Parathyroid adenoma (tissue), 2 donors: ENCODE results near the gene FDXACB1.
"Not testable (repeated sequence)": the region's sequence is repeated elsewhere in the genome, so short reads cannot be mapped to it uniquely, and the experiment has no call there.

Experiments
- H2AFZ ChIP-seq: fragments of 300-600 bp; sonication (generic); one replicate; pipeline ENCODE4 v1.7.0; 2017; ENCODE audit warnings: antibody characterized with exemption, mild to moderate bottlenecking
- H3K27ac ChIP-seq: fragments of 300-600 bp; sonication (generic); one replicate; pipeline ENCODE4 v1.7.0; 2017
- H3K27me3 ChIP-seq: fragments of 300-600 bp; sonication (generic); one replicate; pipeline ENCODE4 v1.7.0; 2017; ENCODE audit warnings: low read length; ENCODE audit not compliant: control insufficient read depth, insufficient read depth
- H3K36me3 ChIP-seq: fragments of 300-600 bp; sonication (generic); one replicate; pipeline ENCODE4 v1.7.0; 2017; ENCODE audit warnings: low read length; ENCODE audit not compliant: control insufficient read depth, insufficient read depth
- H3K4me1 ChIP-seq: fragments of 300-600 bp; sonication (generic); one replicate; pipeline ENCODE4 v1.7.0; 2017; ENCODE audit warnings: control low read depth
- H3K4me2 ChIP-seq: fragments of 300-600 bp; sonication (generic); one replicate; pipeline ENCODE4 v1.7.0; 2017; ENCODE audit warnings: low read length
- H3K4me3 ChIP-seq: fragments of 300-600 bp; sonication (generic); one replicate; pipeline ENCODE4 v1.7.0; 2017; ENCODE audit warnings: low read depth, low read length
- H3K79me2 ChIP-seq: fragments of 300-600 bp; sonication (generic); one replicate; pipeline ENCODE4 v1.7.0; 2017; ENCODE audit warnings: control low read depth
- H3K9ac ChIP-seq: fragments of 300-600 bp; sonication (generic); one replicate; pipeline ENCODE4 v1.7.0; 2017; ENCODE audit warnings: mild to moderate bottlenecking
- H3K9me3 ChIP-seq: fragments of 300-600 bp; sonication (generic); one replicate; pipeline ENCODE4 v1.7.0; 2017; ENCODE audit warnings: low read length; ENCODE audit not compliant: control insufficient read depth
- TF ChIP-seq, protein P1 (sequence below): fragments of 300-600 bp; sonication (generic); IDR thresholded peaks from one replicate; pipeline ENCODE4 v1.7.0; 2017; ENCODE audit warnings: antibody characterized with exemption, mild to moderate bottlenecking
- donor health status: primary hyperparathyroidism.

FDXACB1 gene

DNA sequence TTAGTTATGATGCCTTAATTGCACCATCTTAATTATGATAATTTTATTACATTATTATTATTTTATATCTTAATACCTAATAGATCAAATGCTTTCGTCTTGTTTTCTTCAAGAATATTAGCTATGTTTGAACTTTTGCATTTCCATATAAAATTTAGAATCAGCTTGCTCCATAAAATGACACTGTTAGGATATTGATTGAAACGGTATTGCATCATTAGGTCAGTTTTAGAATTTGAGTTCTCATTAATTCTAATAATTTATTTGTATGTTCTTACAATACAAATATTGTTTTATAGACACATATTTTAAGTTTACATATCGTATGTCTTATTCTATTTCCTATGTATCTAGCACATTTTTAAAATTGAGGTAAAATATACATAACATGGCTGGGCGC is 7.1 kb upstream of the FDXACB1 start:
- Histone ChIP-seq H3K4me2 (no peak overlapping the region), H3K4me3 (no peak overlapping the region), H3K9me3 (no peaks in the 10 kb centered on the region), H3K27ac (no peak overlapping the region), H3K27me3 (no peaks in the 10 kb centered on the region), H2AFZ (no peak overlapping the region), H3K9ac (no peak overlapping the region), H3K4me1 (no peaks in the 10 kb centered on the region), H3K36me3 (no peaks in the 10 kb centered on the region), H3K79me2 (no peaks in the 10 kb centered on the region)
- TF ChIP-seq, protein P1, sequence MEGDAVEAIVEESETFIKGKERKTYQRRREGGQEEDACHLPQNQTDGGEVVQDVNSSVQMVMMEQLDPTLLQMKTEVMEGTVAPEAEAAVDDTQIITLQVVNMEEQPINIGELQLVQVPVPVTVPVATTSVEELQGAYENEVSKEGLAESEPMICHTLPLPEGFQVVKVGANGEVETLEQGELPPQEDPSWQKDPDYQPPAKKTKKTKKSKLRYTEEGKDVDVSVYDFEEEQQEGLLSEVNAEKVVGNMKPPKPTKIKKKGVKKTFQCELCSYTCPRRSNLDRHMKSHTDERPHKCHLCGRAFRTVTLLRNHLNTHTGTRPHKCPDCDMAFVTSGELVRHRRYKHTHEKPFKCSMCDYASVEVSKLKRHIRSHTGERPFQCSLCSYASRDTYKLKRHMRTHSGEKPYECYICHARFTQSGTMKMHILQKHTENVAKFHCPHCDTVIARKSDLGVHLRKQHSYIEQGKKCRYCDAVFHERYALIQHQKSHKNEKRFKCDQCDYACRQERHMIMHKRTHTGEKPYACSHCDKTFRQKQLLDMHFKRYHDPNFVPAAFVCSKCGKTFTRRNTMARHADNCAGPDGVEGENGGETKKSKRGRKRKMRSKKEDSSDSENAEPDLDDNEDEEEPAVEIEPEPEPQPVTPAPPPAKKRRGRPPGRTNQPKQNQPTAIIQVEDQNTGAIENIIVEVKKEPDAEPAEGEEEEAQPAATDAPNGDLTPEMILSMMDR = no peak

DNA sequence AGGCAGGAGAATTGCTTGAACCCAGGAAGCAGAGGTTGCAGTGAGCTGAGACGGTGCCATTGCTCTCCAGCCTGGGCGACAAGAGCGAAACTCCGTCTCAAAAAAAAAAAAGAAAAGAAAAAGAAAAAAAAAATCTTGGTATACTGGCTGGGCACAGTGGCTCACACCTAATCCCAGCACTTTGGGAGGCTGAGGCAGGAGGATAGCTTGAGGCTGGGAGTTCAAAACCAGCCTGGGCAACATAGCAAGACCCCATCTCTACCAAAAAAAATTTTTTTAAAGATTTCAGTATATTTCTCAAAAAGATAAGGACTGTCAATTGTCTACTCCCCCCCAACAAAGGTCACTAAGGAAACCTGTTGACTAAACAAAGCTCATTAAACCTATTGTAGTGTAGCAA is 6.1 kb upstream of the FDXACB1 start:
- H3K4me2 ChIP-seq, H2AFZ ChIP-seq, H3K79me2 ChIP-seq, H3K27me3 ChIP-seq, H3K36me3 ChIP-seq, H3K9ac ChIP-seq, H3K9me3 ChIP-seq, H3K4me3 ChIP-seq, H3K4me1 ChIP-seq, H3K27ac ChIP-seq: not testable (repeated sequence)

DNA sequence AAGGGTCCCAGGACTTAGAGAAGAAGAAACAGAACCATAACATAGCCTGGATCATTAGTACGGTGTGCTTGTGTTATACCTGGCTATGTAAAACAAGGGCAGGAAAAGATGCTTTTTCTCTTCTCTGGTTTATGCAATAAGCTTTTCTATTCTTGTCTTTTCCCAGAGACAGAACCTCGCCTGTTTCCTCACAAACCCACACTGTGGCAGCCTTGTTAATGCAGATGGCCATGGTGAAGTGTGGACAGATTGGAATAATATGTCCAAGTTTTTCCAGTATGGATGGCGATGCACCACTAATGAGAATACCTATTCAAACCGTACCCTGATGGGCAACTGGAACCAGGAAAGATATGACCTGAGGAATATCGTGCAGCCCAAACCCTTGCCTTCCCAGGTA is 3.2 kb upstream of the FDXACB1 start:
- no peak overlapping the region for H3K9ac ChIP-seq
- no peaks in the 10 kb centered on the region for H3K4me1 ChIP-seq
- no peaks in the 10 kb centered on the region for H3K27me3 ChIP-seq
- no peak overlapping the region for H3K27ac ChIP-seq
- H2AFZ ChIP-seq = no peak overlapping the region
- no peaks in the 10 kb centered on the region for H3K9me3 ChIP-seq
- H3K4me3 ChIP-seq = no peak overlapping the region
- TF ChIP-seq, protein P1 = no peak
- no peaks in the 10 kb centered on the region for H3K79me2 ChIP-seq
- no peaks in the 10 kb centered on the region for H3K36me3 ChIP-seq
- no peak overlapping the region for H3K4me2 ChIP-seq

DNA sequence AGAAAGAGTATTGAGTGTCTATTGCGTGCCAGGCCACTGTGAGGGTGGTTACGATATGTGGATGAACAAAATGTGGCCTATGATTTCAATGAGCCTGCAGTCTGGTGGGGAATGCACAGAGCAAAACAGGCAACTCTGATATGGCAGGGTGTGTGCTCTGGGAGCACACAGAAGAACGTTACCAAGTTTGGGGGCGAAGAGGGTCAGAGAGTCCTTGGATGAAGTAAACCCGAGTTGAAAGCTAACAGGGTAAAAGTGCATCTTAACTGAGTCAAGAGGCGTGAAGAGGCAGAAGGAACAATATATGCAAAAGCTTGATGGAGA is 634 bp upstream of the FDXACB1 start:
- H3K27ac ChIP-seq = peak overlapping the region; percentile 100
- H3K9me3 ChIP-seq = no peaks in the 10 kb centered on the region

DNA sequence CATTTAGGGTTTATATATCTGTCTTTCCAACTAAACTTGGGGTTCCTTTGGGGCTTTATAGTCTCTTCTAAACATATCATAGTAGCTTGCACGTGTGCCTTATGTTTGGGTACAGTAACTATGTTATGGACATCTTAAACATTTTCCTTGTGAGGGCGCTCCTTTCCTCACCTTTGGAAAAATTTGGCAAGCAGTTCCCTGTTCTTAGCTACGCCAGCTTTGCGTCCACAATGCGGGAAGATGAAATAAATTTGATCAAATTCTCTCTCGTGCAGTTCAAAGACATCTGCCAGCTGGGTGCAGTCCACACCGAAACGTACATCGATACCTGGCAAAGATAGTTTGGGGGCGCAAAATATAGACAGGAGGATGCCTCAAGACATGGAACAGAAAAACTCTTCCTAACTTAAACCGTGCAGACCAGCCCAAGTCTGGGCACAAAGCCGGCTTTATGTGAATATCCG is 548 bp downstream of the FDXACB1 start:
- Histone ChIP-seq H3K36me3 (no peaks in the 10 kb centered on the region), H3K9ac (no peak overlapping the region), H3K4me2 (peak overlapping the region; percentile 69), H3K79me2 (no peaks in the 10 kb centered on the region), H3K27me3 (no peaks in the 10 kb centered on the region), H3K4me1 (no peaks in the 10 kb centered on the region), H3K9me3 (no peaks in the 10 kb centered on the region), H2AFZ (peak overlapping the region; percentile 91), H3K4me3 (peak overlapping the region; percentile 69), H3K27ac (peak overlapping the region; percentile 100)
- TF ChIP-seq, protein P1 = no peak

More for the DNA sequence above, 634 bp upstream of the FDXACB1 start:
- Histone ChIP-seq H3K79me2 (no peaks in the 10 kb centered on the region), H3K4me1 (no peaks in the 10 kb centered on the region), H2AFZ (peak overlapping the region; percentile 91), H3K27me3 (no peaks in the 10 kb centered on the region), H3K4me3 (peak overlapping the region; percentile 69), H3K9ac (peak overlapping the region; percentile 29), H3K36me3 (no peaks in the 10 kb centered on the region), H3K4me2 (peak overlapping the region; percentile 70)
- TF ChIP-seq, protein P1 = no peak
